ENCODE results near the gene SUPT20H. TPM values are rescaled to one million over a fixed set of nuclear protein-coding genes. Genes with fewer than 3 reads are reported as not detected.
A peak's percentile ranks its signal among the peaks of the same experiment; 100 is the strongest.

The SUPT20H gene
- polyA plus RNA-seq (2013, experiment 1 of 2) = 79.0 TPM
- 78.2 TPM for polyA plus RNA-seq (2013, experiment 2 of 2)

DNA sequence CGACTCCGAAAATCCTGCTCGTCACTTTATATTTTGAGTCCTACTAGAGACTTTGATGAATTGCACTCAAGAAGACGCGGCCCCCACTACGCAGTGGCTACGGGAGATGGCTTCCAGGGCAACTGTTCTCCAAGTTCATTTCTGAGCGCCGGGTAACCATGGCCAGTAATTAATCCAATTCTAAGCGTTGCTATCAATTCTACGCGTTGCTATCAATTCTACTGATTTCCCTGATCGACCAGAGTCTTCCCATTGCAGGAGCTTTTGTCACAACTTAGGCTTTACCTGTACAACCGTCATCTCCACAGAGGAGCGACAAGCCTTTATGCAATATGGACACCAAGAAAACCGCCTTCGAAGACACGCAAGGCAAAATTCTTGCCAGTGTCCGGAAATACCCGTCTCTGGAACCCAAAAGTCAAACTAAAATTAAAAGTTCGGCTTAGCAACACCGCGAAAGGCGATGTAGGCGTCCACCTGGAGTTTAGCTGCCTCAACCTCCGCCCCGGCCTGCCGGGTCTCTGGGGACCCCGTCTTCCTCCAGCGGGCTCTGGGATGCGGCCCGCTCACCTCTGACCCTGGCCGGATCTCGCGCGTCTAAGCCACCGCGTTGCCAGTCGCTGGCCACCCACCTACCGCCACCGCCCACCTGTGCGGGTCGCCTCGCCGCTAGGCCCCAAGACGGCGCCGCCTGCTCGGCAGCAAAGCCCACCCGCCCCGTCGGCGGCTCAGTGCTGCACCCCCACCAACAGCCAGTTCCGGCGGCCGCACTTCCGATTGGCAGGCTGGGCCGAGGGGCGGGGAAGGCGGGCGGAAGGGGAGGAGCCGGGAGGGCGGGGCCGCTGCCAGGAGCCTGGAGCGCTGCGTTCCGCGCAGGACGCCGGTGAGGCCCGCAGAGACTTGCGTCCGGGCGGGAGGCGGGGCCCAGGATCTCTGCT, at the start of gene SUPT20H:
Gene SUPT20H (minus strand): TSS at position 779 of the 938 bp plus-strand sequence. CDS start 8,198 bp downstream, outside the sequence.
- peak within 1 kb of the TSS; percentile 59 for H2AK5ac ChIP-seq (ENCODE audit: low read length, severe bottlenecking)
- H3K27ac ChIP-seq (ENCODE audit: low read length, poor library complexity, severe bottlenecking) = peak within 1 kb of the TSS; percentile 91
- peak within 1 kb of the TSS; percentile 86 for H2BK5ac ChIP-seq (ENCODE audit: low read depth, low read length, poor library complexity, severe bottlenecking)
- H3K4me1 ChIP-seq (ENCODE audit: control insufficient read depth, insufficient read depth, low read depth, low read length) = peaks cover 8% of the 10 kb centered on the region
- H2AFZ ChIP-seq (ENCODE audit: low read depth, low read length) = peak within 1 kb of the TSS; percentile 44
- H2BK12ac ChIP-seq (ENCODE audit: low read length in 2 of 2) = peak within 1 kb of the TSS in 1 of 2 experiments; percentile 10
- no peaks in the 10 kb centered on the region for H3K79me1 ChIP-seq (replicated peaks; ENCODE audit: low read length, poor library complexity, severe bottlenecking)
- peak within 1 kb of the TSS; percentile 99 to 100 for H3K18ac ChIP-seq (ENCODE audit: low read depth in 1 of 2, low read length in 2 of 2)
- peak within 1 kb of the TSS; percentile 52 for H3K4me2 ChIP-seq (ENCODE audit: low read length, poor library complexity, severe bottlenecking)
- WGBS = 1% methylated on average over 58 of the region's 75 CpGs
- H2BK120ac ChIP-seq (ENCODE audit: low read depth, low read length) = peak within 1 kb of the TSS; percentile 73
- peak; percentile 91 for DNase-seq
- no peak within 1 kb of the TSS for H3K23ac ChIP-seq (ENCODE audit: low read length in 2 of 2)
- H3K9ac ChIP-seq (ENCODE audit: low read length) = peak within 1 kb of the TSS; percentile 95
- no peak within 1 kb of the TSS for H2BK15ac ChIP-seq (ENCODE audit: low read depth, poor library complexity, severe bottlenecking)
- peaks cover 4 to 5% of the 10 kb centered on the region in 2 experiments for H3K36me3 ChIP-seq (ENCODE audit: control insufficient read depth in 1 of 2, insufficient read depth in 2 of 2, low read depth in 1 of 2, low read length in 2 of 2)
- H4K91ac ChIP-seq (ENCODE audit: low read length) = peak within 1 kb of the TSS; percentile 99
- peak within 1 kb of the TSS; percentile 62 to 97 for H3K14ac ChIP-seq (ENCODE audit: low read length in 2 of 2)
- H4K8ac ChIP-seq (ENCODE audit: low read length) = peak within 1 kb of the TSS; percentile 100
- no peaks in the 10 kb centered on the region for H3K9me3 ChIP-seq (ENCODE audit: control insufficient read depth, low read length)
- peak within 1 kb of the TSS; percentile 94 to 99 for H3K4ac ChIP-seq (ENCODE audit: low read depth in 1 of 2, low read length in 2 of 2)
- peak within 1 kb of the TSS; percentile 98 to 99 for H3K4me3 ChIP-seq (ENCODE audit: insufficient read depth in 1 of 2, low read depth in 1 of 2, low read length in 2 of 2)
- no peaks in the 10 kb centered on the region for H3K27me3 ChIP-seq (ENCODE audit: control insufficient read depth in 1 of 2, insufficient read depth in 1 of 2, low read length in 2 of 2)

DNA sequence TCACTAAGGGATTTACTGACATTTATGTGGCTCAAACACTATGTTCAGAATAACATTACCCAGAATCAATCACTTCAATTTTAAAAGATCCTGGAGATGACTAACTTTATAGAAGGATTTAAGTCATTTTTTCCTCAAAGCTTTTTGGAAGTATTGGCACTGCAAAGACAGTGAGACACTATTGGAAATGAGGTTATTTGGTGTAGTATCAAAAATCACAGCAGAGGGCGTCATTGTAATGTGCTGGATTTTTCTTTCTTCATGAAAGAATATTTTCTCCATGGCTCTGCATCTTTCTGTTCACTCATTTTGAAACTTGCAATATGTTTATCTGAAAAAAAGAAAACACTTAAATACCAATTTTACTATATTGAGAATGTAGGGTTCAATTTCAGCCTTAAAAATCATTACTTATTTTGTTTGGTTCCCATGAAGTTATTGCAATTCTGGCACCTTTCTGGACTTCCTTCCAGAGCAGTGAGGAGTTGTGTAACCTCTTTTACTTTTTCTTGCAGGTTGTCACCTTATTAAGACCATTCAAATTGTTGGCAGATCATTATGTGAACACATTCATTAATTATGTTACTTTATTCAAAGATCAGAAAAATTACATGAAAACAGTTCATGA, 49.7 kb upstream of the SUPT20H start:
- Histone ChIP-seq H3K4me2 (ENCODE audit: low read length, poor library complexity, severe bottlenecking) (no peak overlapping the region), H3K27me3 (ENCODE audit: control insufficient read depth in 1 of 2, insufficient read depth in 1 of 2, low read length in 2 of 2) (no peaks in the 10 kb centered on the region), H3K27ac (ENCODE audit: low read length, poor library complexity, severe bottlenecking) (no peak overlapping the region), H2BK5ac (ENCODE audit: low read depth, low read length, poor library complexity, severe bottlenecking) (no peak overlapping the region), H3K4me3 (ENCODE audit: insufficient read depth in 1 of 2, low read depth in 1 of 2, low read length in 2 of 2) (no peak overlapping the region), H4K8ac (ENCODE audit: low read length) (no peak overlapping the region), H3K9me3 (ENCODE audit: control insufficient read depth, low read length) (no peaks in the 10 kb centered on the region), H3K4me1 (ENCODE audit: control insufficient read depth, insufficient read depth, low read depth, low read length) (no peaks in the 10 kb centered on the region), H2AFZ (ENCODE audit: low read depth, low read length) (no peak overlapping the region), H3K14ac (ENCODE audit: low read length in 2 of 2) (no peak overlapping the region), H4K91ac (ENCODE audit: low read length) (no peak overlapping the region), H2AK5ac (ENCODE audit: low read length, severe bottlenecking) (no peak overlapping the region), H3K4ac (ENCODE audit: low read depth in 1 of 2, low read length in 2 of 2) (no peak overlapping the region), H2BK12ac (ENCODE audit: low read length in 2 of 2) (no peak overlapping the region), H2BK120ac (ENCODE audit: low read depth, low read length) (no peak overlapping the region), H3K23ac (ENCODE audit: low read length in 2 of 2) (no peak overlapping the region), H3K36me3 (ENCODE audit: control insufficient read depth in 1 of 2, insufficient read depth in 2 of 2, low read depth in 1 of 2, low read length in 2 of 2) (no peaks in the 10 kb centered on the region), H2BK15ac (ENCODE audit: low read depth, poor library complexity, severe bottlenecking) (no peak overlapping the region), H3K18ac (ENCODE audit: low read depth in 1 of 2, low read length in 2 of 2) (no peak overlapping the region), H3K79me1 (replicated peaks; ENCODE audit: low read length, poor library complexity, severe bottlenecking) (no peaks in the 10 kb centered on the region), H3K9ac (ENCODE audit: low read length) (peak overlapping the region; percentile 22)
- no CpG with 5 or more reads among the region's 1 CpG for WGBS
- peak; percentile 58 for DNase-seq

DNA sequence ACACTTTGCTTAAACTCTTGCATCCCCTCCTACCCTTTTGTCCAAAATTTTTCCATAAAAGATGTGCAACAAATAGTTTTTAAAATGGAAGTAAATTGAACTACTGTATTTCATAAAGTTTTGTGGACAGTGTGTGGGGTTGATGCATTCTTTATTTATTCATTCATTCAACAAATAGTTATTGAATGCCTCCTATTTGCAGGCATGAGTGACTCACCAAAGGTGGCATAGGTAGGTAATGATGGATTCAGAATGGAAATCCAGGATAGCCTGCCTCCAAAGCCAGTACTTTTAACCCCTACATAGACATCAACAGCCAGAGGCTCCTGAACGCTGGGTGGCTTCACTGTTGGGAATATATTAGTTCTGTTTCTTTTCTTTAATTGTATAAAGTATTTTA, 48.4 kb upstream of the SUPT20H start:
- no peak overlapping the region for H2BK5ac ChIP-seq (ENCODE audit: low read depth, low read length, poor library complexity, severe bottlenecking)
- H2BK15ac ChIP-seq (ENCODE audit: low read depth, poor library complexity, severe bottlenecking) = no peak overlapping the region
- no peak overlapping the region for H2BK12ac ChIP-seq (ENCODE audit: low read length in 2 of 2)
- no peak overlapping the region for H4K8ac ChIP-seq (ENCODE audit: low read length)
- H3K27ac ChIP-seq (ENCODE audit: low read length, poor library complexity, severe bottlenecking) = no peak overlapping the region
- no CpG with 5 or more reads among the region's 1 CpG for WGBS
- H3K4me2 ChIP-seq (ENCODE audit: low read length, poor library complexity, severe bottlenecking) = no peak overlapping the region
- no peaks in the 10 kb centered on the region for H3K9me3 ChIP-seq (ENCODE audit: control insufficient read depth, low read length)
- H4K91ac ChIP-seq (ENCODE audit: low read length) = no peak overlapping the region
- H3K27me3 ChIP-seq (ENCODE audit: control insufficient read depth in 1 of 2, insufficient read depth in 1 of 2, low read length in 2 of 2) = no peaks in the 10 kb centered on the region
- no peaks in the 10 kb centered on the region for H3K79me1 ChIP-seq (replicated peaks; ENCODE audit: low read length, poor library complexity, severe bottlenecking)
- no peak overlapping the region for H3K23ac ChIP-seq (ENCODE audit: low read length in 2 of 2)
- no peak overlapping the region for H2AFZ ChIP-seq (ENCODE audit: low read depth, low read length)
- no peak overlapping the region for H2AK5ac ChIP-seq (ENCODE audit: low read length, severe bottlenecking)
- no peak overlapping the region for H3K4ac ChIP-seq (ENCODE audit: low read depth in 1 of 2, low read length in 2 of 2)
- H3K14ac ChIP-seq (ENCODE audit: low read length in 2 of 2) = no peak overlapping the region
- H3K18ac ChIP-seq (ENCODE audit: low read depth in 1 of 2, low read length in 2 of 2) = no peak overlapping the region
- H3K36me3 ChIP-seq (ENCODE audit: control insufficient read depth in 1 of 2, insufficient read depth in 2 of 2, low read depth in 1 of 2, low read length in 2 of 2) = no peaks in the 10 kb centered on the region
- H3K9ac ChIP-seq (ENCODE audit: low read length) = no peak overlapping the region
- H3K4me1 ChIP-seq (ENCODE audit: control insufficient read depth, insufficient read depth, low read depth, low read length) = no peaks in the 10 kb centered on the region
- H3K4me3 ChIP-seq (ENCODE audit: insufficient read depth in 1 of 2, low read depth in 1 of 2, low read length in 2 of 2) = no peak overlapping the region
- DNase-seq = no peak
- H2BK120ac ChIP-seq (ENCODE audit: low read depth, low read length) = no peak overlapping the region

DNA sequence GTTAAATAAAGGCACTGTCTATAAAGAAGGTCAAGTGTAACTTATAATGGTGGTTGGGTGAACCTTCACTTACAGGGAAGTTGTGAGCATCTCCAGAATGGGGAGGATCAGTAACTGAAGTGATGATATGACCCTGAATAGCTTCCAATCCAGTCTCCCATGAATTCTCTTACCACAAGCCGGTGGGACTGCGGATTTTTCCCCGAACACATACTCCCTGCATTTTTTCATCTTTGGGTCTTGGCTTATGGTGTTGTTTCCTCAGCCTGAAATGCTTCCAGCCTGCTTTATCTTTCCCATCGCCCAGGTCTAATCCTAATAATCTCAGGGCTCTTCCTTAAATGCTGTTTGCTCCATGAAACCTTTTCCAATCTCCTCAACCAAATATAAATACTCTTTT, 48.0 kb upstream of the SUPT20H start:
- no peak overlapping the region for H2BK15ac ChIP-seq (ENCODE audit: low read depth, poor library complexity, severe bottlenecking)
- no peaks in the 10 kb centered on the region for H3K79me1 ChIP-seq (replicated peaks; ENCODE audit: low read length, poor library complexity, severe bottlenecking)
- no peak overlapping the region for H3K9ac ChIP-seq (ENCODE audit: low read length)
- H3K9me3 ChIP-seq (ENCODE audit: control insufficient read depth, low read length) = no peaks in the 10 kb centered on the region
- no peak overlapping the region for H4K8ac ChIP-seq (ENCODE audit: low read length)
- H2BK120ac ChIP-seq (ENCODE audit: low read depth, low read length) = no peak overlapping the region
- no peak overlapping the region for H3K23ac ChIP-seq (ENCODE audit: low read length in 2 of 2)
- no peak overlapping the region for H3K4ac ChIP-seq (ENCODE audit: low read depth in 1 of 2, low read length in 2 of 2)
- WGBS = 96% methylated on average over 4 of the region's 4 CpGs
- H3K4me1 ChIP-seq (ENCODE audit: control insufficient read depth, insufficient read depth, low read depth, low read length) = no peaks in the 10 kb centered on the region
- H3K4me3 ChIP-seq (ENCODE audit: insufficient read depth in 1 of 2, low read depth in 1 of 2, low read length in 2 of 2) = no peak overlapping the region
- H3K27ac ChIP-seq (ENCODE audit: low read length, poor library complexity, severe bottlenecking) = no peak overlapping the region
- DNase-seq = no peak
- H4K91ac ChIP-seq (ENCODE audit: low read length) = no peak overlapping the region
- no peak overlapping the region for H3K14ac ChIP-seq (ENCODE audit: low read length in 2 of 2)
- H3K27me3 ChIP-seq (ENCODE audit: control insufficient read depth in 1 of 2, insufficient read depth in 1 of 2, low read length in 2 of 2) = no peaks in the 10 kb centered on the region
- H2AK5ac ChIP-seq (ENCODE audit: low read length, severe bottlenecking) = no peak overlapping the region
- no peak overlapping the region for H2BK12ac ChIP-seq (ENCODE audit: low read length in 2 of 2)
- no peak overlapping the region for H2AFZ ChIP-seq (ENCODE audit: low read depth, low read length)
- no peak overlapping the region for H3K4me2 ChIP-seq (ENCODE audit: low read length, poor library complexity, severe bottlenecking)
- H3K18ac ChIP-seq (ENCODE audit: low read depth in 1 of 2, low read length in 2 of 2) = no peak overlapping the region
- H2BK5ac ChIP-seq (ENCODE audit: low read depth, low read length, poor library complexity, severe bottlenecking) = no peak overlapping the region
- no peaks in the 10 kb centered on the region for H3K36me3 ChIP-seq (ENCODE audit: control insufficient read depth in 1 of 2, insufficient read depth in 2 of 2, low read depth in 1 of 2, low read length in 2 of 2)
